ENCODE results near the gene CCNF. TPM values are rescaled to one million over a fixed set of nuclear protein-coding genes. Genes with fewer than 3 reads are reported as not detected.

CCNF gene
- total RNA-seq, 1 donor from 2014 or later: 3.7 TPM

GRCh38 chr16:2501946-2502895 is 73.0 kb downstream of the CCNF start:
- no peak for DNase-seq (ENCODE audit: low spot score)

DNA sequence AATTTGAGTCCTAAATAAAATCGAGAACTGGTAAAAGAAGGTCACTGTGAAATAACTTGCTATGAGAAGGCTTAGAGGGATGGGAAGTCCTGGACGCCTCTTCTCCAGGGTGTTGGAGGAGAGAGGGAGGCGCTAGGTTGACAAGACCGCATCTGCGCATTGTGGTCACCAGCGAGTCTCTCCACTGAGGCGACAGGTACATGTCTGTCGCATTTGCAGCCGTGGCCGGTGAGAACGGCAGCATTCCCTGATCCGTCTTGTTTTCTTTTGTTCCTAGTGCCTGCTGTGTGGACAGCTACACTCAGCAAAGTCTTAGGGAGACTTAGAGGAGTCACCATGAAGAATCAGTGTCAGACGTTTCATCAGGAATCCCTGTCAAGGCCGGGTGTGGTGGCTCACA is 76.4 kb downstream of the CCNF start:
- DNase-seq (ENCODE audit: low spot score): no peak

GRCh38 chr16:2507052-2507659 is 77.9 kb downstream of the CCNF start:
- no peak for DNase-seq (ENCODE audit: low spot score)

DNA sequence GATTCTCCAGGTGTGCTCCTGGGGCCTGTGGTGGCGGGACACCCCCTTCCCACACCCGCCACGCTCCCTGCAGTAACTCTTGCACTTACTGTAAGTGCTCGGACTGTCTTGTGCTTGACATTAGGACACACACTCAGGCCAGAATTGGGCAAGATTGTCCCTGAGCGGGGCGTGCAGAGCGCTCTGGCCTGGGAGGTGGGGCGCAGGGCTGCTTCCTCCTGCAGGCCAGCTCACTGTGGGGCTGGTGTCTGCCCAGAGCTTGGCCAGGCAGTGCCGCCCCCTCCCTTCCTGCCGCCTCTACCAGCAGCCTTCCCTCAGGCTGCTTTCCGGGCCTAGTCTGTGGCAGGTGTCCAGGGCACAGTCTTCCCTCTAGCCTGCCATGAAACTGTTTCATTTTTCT is 78.4 kb downstream of the CCNF start:
- no peak for DNase-seq (ENCODE audit: low spot score)

Other genes starting within 250 kb of the CCNF start
- 0.58 TPM for gene CASKIN1, start 232.8 kb upstream of the CCNF start, total RNA-seq
- 31.2 TPM for gene MLST8, start 224.0 kb upstream of the CCNF start, total RNA-seq
- 15.2 TPM for gene BRICD5, start 218.6 kb upstream of the CCNF start, total RNA-seq
- 19.7 TPM for gene PGP, start 214.6 kb upstream of the CCNF start, total RNA-seq
- gene E4F1, start 205.9 kb upstream of the CCNF start, total RNA-seq: 33.3 TPM
- 4.6 TPM for gene DNASE1L2, start 193.0 kb upstream of the CCNF start, total RNA-seq
- 69.9 TPM for gene ECI1, start 177.9 kb upstream of the CCNF start, total RNA-seq
- 114 TPM for gene RNPS1, start 161.3 kb upstream of the CCNF start, total RNA-seq
- gene ABCA3, start 88.7 kb upstream of the CCNF start, total RNA-seq: 18.3 TPM
- gene TEDC2, start 30.7 kb downstream of the CCNF start, total RNA-seq: 0.60 TPM
- gene NTN3, start 41.9 kb downstream of the CCNF start, total RNA-seq: 0.46 TPM
- 20.6 TPM for gene TBC1D24, start 45.7 kb downstream of the CCNF start, total RNA-seq
- 246 TPM for gene ATP6V0C, start 84.5 kb downstream of the CCNF start, total RNA-seq
- 60.9 TPM for gene AMDHD2, start 90.9 kb downstream of the CCNF start, total RNA-seq
- 1.8 TPM for gene CEMP1, start 102.0 kb downstream of the CCNF start, total RNA-seq
- gene PDPK1, start 108.6 kb downstream of the CCNF start, total RNA-seq: 72.0 TPM